HG02970 (cell line): ENCODE data around the gene KLF14.
"Not testable (repeated sequence)": the region's sequence is repeated elsewhere in the genome, so short reads cannot be mapped to it uniquely, and the experiment has no call there.

ENCODE experiments used
- ATAC-seq: cut with Tn5 transposase; IDR thresholded peaks from one replicate; pipeline ENCODE4 v1.9.1; 2021; ENCODE audit warnings: mild to moderate bottlenecking, moderate library complexity, moderate number of reproducible peaks; ENCODE audit not compliant: unreplicated experiment, low FRiP score

The KLF14 gene

GRCh38 chr7:130721486-130722277 is 12.3 kb downstream of the KLF14 start:
- no peak for ATAC-seq

GRCh38 chr7:130719541-130719940 is 14.5 kb downstream of the KLF14 start:
- ATAC-seq, result no peak

- no peak for ATAC-seq
Measured at GRCh38 chr7:130712416-130712815, 21.6 kb downstream of the KLF14 start.

- ATAC-seq, result no peak
Measured at GRCh38 chr7:130708766-130709165, 25.2 kb downstream of the KLF14 start.

- ATAC-seq, result no peak
Measured at GRCh38 chr7:130708001-130708400, 26.0 kb downstream of the KLF14 start.

GRCh38 chr7:130703851-130704250 is 30.2 kb downstream of the KLF14 start:
- no peak for ATAC-seq

GRCh38 chr7:130701650-130702049 is 32.4 kb downstream of the KLF14 start:
- no peak for ATAC-seq

GRCh38 chr7:130700760-130701159 is 33.2 kb downstream of the KLF14 start:
- no peak for ATAC-seq

- ATAC-seq, result no peak
Measured at GRCh38 chr7:130699686-130700085, 34.3 kb downstream of the KLF14 start.

- no peak for ATAC-seq
Measured at GRCh38 chr7:130697820-130698219, 36.2 kb downstream of the KLF14 start.

- ATAC-seq, result no peak
Measured at GRCh38 chr7:130695840-130696239, 38.2 kb downstream of the KLF14 start.

GRCh38 chr7:130692396-130692795 is 41.6 kb downstream of the KLF14 start:
- not testable (repeated sequence) for ATAC-seq

GRCh38 chr7:130689683-130690082 is 44.3 kb downstream of the KLF14 start:
- ATAC-seq, result no peak

- ATAC-seq, result no peak
Measured at GRCh38 chr7:130683026-130683425, 51.0 kb downstream of the KLF14 start.
